AG04449 (cell line): ENCODE results near the gene DAAM2.

Source experiments
- CTCF ChIA-PET: fragments of 350-600 bp; formaldehyde crosslinking; extraction: SDS; loops from one replicate; lab custom pipeline; 2021; ENCODE audit warnings: antibody characterized with exemption; lab: Yijun Ruan, JAX
- POLR2A ChIA-PET: fragments of 400-600, 350-600 bp; formaldehyde crosslinking; extraction: SDS; loops from one replicate; lab custom pipeline; 2020; ENCODE audit warnings: antibody characterized with exemption, inconsistent platforms; lab: Yijun Ruan, JAX
- DNase-seq: peaks from one replicate; pipeline ENCODE4 v3.0.0-alpha.2; 2010; ENCODE audit warnings: low read depth, low spot score
- H3K4me3 ChIP-seq: 2 replicates; pipeline ENCODE4 v1.5.1; 2011; ENCODE audit warnings: low read depth, mild to moderate bottlenecking, control low read depth, low read length
- TF ChIP-seq, protein P1 (sequence below): IDR thresholded peaks from one replicate; pipeline ENCODE4 v1.5.1; 2011; ENCODE audit warnings: mild to moderate bottlenecking, moderate library complexity, low read length, control low read depth, inconsistent platforms; ENCODE audit not compliant: insufficient read depth; ENCODE audit errors: missing control alignments

Gene DAAM2

DNA sequence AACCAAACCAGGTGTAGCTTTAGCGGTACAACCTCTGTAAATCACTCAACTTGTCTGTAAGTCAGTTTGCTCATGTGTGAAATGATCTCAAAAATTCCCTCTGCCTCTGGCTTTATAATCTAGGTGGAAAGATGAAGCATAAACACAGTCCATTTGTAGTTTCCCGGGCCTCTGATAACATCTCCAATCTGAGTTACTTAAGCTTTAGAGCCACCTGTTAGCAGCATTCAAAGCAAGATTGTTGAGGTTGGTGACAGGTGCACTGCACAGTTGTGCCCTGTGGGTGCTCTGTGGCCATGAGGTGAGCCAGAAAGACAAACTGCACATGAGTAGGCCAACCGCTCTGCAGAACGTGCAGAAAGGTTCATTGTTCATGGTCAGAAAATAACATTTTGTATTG is 88.4 kb downstream of the DAAM2 start:
- POLR2A ChIA-PET, result no interaction called here
- TF ChIP-seq, protein P1, sequence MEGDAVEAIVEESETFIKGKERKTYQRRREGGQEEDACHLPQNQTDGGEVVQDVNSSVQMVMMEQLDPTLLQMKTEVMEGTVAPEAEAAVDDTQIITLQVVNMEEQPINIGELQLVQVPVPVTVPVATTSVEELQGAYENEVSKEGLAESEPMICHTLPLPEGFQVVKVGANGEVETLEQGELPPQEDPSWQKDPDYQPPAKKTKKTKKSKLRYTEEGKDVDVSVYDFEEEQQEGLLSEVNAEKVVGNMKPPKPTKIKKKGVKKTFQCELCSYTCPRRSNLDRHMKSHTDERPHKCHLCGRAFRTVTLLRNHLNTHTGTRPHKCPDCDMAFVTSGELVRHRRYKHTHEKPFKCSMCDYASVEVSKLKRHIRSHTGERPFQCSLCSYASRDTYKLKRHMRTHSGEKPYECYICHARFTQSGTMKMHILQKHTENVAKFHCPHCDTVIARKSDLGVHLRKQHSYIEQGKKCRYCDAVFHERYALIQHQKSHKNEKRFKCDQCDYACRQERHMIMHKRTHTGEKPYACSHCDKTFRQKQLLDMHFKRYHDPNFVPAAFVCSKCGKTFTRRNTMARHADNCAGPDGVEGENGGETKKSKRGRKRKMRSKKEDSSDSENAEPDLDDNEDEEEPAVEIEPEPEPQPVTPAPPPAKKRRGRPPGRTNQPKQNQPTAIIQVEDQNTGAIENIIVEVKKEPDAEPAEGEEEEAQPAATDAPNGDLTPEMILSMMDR, result no peak
- no peak for DNase-seq
- no peak overlapping the region for H3K4me3 ChIP-seq
- CTCF ChIA-PET, result interaction anchor here (0.7 to 10.8 kb wide), 5 partner anchors 9 to 24 kb away, joined by 3 to 140 read pairs (median 3); no protein-coding TSS in a partner anchor

DNA sequence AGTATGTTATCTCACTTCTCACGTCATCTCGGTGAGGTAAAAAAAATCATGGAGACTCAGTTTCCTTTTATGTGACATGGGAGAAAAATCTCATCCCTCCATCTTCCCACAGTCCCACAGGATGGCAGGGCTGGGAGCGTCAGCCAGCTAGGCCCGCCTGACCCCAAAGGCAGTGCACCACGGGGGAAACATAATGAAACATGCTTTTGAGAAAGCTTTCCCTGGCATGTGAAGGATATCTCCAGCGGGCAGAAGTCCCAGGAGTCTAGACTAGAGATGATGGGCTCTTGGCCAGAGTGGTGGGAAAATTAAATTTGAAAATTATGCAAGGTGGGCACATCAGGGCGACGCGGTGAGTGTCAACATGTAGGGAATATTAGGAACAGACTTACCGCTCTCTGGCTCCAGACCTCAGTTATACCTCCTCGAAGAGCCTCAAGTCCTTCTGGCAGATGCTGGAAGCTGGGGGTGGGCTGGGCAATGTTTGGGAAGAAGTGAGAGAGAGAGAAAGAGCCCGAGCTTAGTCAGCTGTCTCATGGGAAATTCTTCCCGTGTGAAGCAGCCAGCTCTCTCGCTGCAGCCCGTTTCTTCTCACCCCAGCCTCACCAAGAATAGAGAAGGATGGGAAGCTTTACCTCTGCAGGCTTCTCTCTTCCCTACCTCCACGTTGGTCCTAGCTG is 89.8 kb downstream of the DAAM2 start:
- POLR2A ChIA-PET, result interaction anchor here (1.0 to 1.6 kb wide), 3 partner anchors 69 to 89 kb away, joined by 3 to 5 read pairs (median 4); no protein-coding TSS in a partner anchor
- TF ChIP-seq, protein P1, result no peak
- H3K4me3 ChIP-seq, result peak overlapping the region; percentile 42
- DNase-seq, result peak; percentile 89
- CTCF ChIA-PET, result interaction anchor here (0.7 to 10.8 kb wide), 3 partner anchors 10 to 521 kb away, joined by 3 to 140 read pairs (median 19); no protein-coding TSS in a partner anchor

DNA sequence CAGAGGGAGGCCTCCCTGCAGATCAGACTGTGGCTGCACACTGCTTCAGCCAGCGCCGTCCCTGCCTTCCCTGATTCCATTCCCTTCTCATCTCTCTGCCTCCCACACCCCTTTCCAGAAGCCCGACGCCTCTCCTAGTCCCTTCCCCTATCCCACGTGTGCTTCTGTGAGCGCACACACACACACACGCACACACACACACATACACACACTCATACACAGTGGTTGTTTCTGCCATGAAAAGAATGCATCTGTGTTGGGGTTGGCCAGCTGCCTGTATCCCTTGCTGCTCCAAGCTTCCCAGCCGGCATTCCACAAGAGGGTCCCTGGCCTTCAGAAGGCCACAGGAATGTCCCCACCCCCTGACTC is 90.3 kb downstream of the DAAM2 start:
- ChIA-PET POLR2A (interaction anchor here (0.7 to 1.6 kb wide), 4 partner anchors 28 to 90 kb away, joined by 3 to 5 read pairs (median 4); no protein-coding TSS in a partner anchor), CTCF (interaction anchor here (0.7 to 10.8 kb wide), 4 partner anchors 9 to 521 kb away, joined by 3 to 140 read pairs (median 11); no protein-coding TSS in a partner anchor)
- peak; percentile 99 for DNase-seq
- TF ChIP-seq, protein P1, result no peak
- peak overlapping the region; percentile 42 for H3K4me3 ChIP-seq

DNA sequence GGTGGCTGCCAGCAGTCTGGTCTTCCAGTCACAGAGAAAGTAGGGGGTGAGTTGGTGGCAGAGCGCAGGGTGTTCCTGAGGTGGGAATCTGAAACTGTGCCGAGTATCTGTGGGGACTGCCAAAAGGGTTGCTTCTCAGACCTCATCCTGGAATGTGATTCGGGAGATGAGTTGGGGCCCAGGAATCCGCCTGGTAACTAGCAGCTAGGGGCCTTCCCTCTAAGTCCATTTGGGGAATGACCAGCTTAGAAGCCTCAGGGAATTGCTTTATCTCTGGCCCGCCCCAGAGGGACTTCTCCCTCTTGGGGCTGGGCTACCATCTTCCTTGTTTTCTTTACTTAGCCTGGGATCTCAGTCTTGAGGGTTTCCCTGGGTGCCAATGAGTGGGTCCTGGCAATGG is 92.5 kb downstream of the DAAM2 start:
- no peak overlapping the region for H3K4me3 ChIP-seq
- POLR2A ChIA-PET, result interaction anchor here (0.6 to 0.9 kb wide), 4 partner anchors 50 to 528 kb away, joined by 3 to 7 read pairs (median 4); no protein-coding TSS in a partner anchor
- TF ChIP-seq, protein P1, result no peak
- CTCF ChIA-PET, result interaction anchor here (0.9 to 12.0 kb wide), 4 partner anchors 13 to 522 kb away, joined by 3 to 180 read pairs (median 6); partner anchors contain the start of gene DAAM2
- DNase-seq, result peak; percentile 80

DNA sequence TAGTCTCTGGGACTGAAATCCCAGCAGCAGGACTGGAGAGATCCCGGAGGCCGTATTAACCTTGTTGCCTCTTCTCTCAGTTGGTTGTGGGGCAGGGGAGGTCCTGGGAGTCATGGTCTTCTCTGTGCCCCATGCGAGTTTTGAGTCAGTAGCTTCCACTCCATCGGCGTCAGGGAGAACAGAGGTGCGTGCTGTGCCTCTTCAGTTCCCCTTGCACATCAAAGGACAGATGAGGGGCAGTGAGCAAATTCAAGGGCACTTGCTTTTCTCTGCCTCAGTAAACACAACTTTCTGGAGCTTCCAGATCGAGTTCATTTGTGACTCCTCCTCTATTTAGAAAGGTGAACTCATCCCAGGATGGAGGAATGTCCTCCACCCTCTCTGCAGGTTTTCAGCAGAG is 93.5 kb downstream of the DAAM2 start:
- CTCF ChIA-PET, result interaction anchor here (3.3 to 12.0 kb wide), 2 partner anchors 21 to 523 kb away, joined by 10 to 180 read pairs; no protein-coding TSS in a partner anchor
- TF ChIP-seq, protein P1, result no peak
- POLR2A ChIA-PET, result no interaction called here
- no peak overlapping the region for H3K4me3 ChIP-seq
- DNase-seq, result no peak

DNA sequence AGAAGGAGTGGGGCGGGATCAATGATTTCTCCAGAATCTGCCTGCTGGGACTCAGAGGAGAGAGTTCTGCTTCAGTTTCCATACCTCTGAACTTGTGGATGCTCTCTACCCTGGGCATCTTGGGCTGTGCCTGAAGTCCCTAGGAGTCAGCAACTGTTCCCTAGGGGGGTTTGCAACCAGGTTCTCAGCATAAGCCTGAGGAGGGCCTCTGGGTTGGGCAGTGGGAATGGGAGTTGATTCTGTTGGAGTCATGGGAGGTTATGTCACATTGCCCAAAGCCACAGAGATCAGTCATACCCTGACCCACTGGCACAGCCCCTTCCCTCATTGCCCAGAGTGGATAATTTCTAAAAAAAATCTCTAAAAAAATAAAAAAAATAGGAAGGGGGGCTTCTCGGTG is 94.7 kb downstream of the DAAM2 start:
- H3K4me3 ChIP-seq, result no peak overlapping the region
- no peak for DNase-seq
- ChIA-PET POLR2A (no interaction called here), CTCF (interaction anchor here (1.1 to 12.0 kb wide), 4 partner anchors 9 to 525 kb away, joined by 4 to 180 read pairs (median 8); no protein-coding TSS in a partner anchor)
- TF ChIP-seq, protein P1, result no peak
